ENCODE measurements around the gene GBA3.

GBA3 gene

DNA sequence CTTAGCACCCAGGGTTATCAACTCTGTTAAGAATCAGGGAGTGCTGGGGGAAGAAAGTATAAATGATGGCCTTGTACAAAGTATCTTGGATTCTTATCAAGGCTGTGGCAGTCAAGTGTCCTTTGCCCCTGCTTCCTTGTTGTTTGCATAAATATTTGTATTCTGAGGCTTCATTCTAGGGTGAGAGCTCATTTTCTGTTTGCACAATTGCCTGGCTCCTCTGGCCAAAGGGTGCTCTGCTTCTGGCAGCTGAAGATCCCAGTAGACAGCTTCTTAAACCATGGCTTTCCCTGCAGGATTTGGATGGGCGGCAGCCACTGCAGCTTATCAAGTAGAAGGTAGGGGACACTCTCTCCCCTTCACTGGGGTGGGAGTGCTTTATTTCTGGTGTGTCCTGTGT is at the start of gene GBA3:
Gene GBA3 (plus strand): TSS at position 202 of the 400 bp plus-strand sequence.
- DNase-seq, result no peak

DNA sequence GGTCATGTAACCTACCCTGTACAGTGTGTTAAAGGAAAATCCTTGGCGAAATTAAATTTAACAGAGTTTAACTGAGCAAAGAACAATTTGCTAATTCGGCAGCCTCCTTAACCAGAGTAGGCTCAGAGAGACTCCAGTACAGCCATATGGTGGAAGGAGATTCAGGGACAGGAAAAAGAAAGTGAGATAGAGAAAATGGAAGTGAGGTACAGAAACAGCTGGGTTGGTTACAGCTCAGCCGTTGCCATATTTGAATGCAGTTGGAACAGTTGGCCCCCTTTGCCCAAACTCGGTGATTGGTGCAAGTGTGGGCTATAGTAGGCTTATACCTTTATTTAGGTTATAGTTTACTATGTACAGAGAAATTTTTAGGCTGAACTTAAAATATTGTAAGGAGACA is 48.8 kb upstream of the GBA3 start:
- DNase-seq, result no peak

DNA sequence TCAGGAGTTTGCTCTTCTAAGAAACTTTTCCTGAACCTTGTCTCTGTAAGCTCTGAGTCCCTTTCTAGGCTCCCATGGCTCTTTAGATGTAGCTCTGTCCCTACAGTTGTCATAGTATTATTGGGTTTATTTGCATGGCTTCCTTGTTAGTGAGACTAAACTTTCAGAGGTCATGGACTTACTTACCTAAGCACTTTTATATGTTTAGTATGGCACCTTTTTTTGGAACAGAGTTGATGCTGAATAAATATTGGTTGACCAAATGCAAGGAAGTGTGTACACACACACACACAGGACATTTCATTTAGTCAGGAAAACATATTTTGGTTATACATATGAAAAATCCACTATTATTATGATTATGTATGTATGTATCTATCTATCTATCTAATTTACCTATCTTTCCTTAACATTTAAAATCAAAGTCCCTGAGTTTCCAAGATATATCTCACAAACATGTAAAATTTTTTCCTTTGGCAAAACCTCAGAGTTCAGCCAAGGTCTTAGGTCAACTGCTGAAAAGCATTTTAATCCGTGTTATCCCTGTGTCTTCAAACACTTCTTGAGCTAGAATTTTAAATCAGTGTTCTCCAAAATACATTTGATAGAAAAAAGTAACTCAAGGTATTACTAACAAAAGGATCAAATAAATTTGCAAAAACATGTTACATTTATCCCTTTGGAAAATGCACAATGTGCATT is 47.1 kb upstream of the GBA3 start:
- DNase-seq, result no peak

DNA sequence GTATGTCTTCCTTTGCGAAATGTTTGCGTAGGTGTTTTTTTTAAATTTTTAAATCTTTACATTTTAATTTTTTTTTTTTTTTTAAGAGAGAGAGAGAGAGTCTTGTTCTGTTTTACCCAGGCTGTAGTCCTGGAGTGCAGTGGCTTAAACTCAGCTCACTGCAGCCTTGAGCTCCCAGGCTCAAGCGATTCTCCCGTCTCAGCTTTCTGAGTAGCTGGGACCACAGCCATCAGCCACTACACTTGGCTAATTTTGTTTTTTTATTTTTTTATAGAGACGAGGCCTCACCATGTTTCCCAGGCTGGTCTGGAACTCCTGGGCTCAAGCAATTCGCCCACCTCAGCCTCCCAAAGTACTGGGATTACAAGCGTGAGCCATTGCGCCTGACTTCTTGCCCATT is 43.7 kb upstream of the GBA3 start:
- DNase-seq, result no peak

DNA sequence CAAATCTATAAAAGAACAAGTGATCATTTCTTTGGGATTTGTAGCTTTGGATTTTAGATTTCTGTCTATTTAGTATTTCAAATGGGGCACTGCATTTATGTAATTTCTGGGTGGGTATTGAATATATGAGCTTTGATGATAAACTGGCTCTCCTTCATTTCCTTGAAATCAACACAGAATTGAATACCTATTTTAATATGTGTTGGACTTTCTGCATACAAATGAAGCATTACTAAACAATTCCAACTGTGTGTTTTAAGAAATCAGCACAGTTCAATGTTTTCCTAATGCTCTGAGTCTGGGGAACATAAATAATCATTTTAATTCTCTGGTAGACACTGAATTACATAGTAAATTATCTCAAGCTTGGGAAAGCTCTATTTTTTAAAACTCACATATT is 42.0 kb upstream of the GBA3 start:
- no peak for DNase-seq

DNA sequence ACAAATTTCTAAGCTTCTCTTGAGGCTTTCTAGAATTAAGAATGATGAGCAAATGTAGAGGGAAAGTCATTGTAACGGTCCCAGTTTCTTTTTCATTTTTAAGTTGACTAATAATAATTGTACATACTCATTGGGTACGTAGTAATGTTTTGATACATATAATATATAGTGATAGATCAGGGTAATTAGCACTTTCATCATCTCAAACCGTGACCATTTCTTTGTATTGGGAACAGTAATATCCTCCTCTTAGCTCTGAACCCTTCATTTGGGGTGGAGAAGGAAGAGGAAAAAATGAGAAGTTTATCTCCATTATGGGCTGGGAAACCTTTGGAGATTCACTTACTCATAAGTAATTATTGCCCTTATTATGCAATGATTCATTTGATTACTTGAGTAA is 39.0 kb upstream of the GBA3 start:
- DNase-seq, result no peak

DNA sequence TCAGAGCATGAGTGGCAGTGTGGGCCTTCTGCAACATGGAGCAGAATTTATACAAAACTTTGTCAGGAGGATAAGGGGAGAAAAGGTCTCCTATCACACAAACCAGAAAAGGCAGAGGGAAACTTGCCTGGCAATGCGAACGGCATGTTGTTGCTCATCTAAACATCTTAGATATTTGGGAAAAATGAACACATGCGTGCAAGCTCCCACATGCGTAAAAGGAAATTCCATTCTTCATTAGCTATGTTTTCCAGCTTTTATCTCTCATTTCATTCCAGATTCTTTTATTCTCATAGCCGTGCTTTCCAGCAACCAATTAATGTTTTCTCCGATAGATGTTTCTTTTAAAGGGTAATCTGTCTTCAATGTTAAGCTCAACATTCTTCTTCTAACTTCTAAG is 31.3 kb upstream of the GBA3 start:
- DNase-seq, result no peak

DNA sequence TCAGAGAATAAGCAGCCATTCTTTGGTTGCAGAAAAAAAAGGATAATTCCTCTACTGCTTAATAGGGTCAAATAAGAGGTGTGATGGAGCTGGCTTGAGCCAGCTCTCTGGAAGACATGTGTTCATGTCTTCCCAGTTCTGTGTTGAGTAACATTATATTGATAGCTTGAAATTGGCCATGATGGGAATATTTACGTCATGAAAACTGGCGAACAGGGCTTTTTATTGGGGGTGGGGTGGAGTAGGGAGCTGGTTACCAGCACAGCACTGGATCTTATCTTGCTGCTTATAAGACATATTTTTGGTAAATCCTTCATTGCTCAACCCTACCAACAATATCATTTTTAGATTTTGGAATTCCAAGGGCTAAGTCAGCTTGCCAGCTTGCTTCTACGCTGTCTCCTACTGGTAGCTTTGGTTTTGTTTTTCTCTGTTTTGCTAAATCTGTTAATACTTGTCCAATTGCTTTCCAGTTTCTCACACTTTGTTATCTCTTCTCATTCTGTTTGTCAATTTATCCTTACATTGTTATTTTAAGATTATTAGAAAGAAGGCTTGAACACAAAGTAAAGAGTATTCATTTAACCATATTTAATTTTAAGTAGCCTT is 25.3 kb upstream of the GBA3 start:
- DNase-seq, result no peak

DNA sequence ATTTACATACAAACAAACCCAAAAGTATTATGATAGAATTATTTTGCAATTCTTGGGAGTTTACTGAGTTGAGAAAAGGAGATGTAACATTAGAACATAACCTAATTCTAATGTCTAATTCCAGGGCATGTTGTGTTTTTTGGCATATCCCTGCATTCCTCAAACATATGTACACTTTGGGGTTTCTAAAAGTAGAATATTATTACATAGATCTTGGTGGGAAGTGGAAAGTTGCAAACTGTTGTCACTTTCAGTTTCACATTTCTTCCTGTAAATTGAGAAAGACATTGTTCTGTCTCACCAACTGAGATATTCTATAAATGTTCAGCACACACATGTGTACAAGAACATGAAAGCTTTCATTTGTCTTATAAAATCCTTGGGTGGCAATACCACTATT is 24.4 kb upstream of the GBA3 start:
- no peak for DNase-seq

DNA sequence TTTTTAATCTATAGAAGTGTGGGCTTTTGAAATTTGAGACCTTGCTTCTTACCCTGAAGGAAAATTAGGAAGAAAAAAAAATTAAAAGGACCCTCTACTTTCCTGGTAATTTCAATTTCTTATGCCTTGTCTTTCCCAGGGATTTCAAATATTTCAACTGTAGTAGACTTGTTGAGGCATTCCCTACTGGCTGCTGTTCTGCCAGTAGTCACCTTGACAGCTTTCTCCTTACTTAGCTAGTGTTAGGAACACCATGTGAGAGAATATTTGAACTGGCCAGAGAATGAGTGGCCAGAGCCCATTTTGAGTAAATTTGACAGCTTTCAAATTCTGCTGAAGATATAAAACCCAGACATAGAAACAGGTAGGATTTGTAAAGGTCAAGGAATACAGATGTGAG is 24.0 kb upstream of the GBA3 start:
- DNase-seq, result no peak

DNA sequence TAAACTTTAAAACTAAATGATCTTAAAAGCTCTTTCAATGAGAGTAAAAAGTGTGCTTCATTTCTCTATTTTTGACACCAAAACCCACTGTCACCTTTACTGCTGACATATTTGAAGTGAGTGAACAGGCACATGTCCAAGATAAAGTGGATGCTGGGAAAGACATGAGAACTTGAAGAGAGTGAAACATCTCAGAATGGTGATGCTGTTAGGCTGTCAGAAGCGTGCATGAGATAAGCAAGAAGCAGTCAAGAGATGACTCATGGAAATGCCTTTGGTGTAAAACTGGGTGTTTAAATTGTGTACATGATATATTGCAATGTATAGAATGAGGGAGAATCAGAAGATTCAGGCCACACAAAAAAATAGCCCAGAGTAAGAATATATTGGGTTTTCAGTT is 21.8 kb upstream of the GBA3 start:
- DNase-seq, result no peak

DNA sequence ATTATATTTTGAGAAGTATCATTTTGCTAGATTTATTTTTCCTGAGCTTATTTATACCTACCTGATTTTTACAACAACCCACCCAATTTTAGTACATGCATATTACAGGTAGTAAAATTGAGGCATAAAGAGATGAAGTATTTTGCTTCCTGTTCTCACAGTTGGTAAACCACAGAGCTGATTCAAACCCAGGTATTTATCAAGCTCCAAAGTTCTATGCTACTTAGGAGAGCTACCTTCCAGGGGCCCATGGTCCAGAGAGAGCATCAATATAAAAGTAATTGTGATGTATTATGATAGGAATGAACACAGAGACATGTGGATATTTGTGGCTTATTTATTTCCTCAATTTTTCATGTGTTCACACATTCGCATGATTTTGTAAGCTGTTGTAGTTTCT is 20.2 kb upstream of the GBA3 start:
- no peak for DNase-seq

DNA sequence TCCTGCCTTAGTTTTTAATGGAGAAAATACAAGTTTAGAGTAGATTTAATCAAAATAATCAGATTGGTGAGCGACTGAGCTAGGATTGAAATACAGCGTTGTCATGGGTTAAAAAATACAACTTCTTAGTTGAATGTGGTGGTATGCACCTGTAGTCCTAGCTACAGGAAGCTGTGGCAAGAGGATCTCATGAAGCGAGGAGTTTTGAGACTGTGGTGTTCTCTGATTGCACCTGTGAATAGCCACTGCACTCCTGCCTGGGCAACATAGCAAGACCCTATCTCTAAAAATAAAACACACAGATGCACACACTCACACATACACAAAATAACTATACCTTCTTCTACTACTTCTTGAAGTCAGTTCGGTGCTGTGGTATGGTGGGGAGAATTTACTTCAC is 19.8 kb upstream of the GBA3 start:
- DNase-seq, result no peak

DNA sequence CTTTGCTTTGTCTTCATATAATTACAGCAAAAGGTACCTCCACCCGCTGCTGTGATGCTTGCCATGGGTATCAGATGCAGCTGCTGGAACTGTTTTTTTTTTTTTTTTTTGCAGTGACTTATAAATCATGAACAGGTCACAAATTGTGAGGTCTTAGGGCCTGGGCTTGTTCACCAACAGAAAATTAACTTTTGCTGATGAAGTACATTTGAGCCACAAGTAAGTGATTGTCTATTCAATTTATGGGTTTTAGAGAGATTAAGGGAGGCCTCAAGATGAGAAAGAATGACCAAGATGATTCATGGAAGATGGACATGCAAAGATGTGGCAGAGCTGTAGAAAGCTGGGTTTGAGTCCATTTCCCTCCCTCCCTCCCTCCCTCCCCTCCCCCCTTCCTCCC is 18.0 kb upstream of the GBA3 start:
- DNase-seq, result no peak

DNA sequence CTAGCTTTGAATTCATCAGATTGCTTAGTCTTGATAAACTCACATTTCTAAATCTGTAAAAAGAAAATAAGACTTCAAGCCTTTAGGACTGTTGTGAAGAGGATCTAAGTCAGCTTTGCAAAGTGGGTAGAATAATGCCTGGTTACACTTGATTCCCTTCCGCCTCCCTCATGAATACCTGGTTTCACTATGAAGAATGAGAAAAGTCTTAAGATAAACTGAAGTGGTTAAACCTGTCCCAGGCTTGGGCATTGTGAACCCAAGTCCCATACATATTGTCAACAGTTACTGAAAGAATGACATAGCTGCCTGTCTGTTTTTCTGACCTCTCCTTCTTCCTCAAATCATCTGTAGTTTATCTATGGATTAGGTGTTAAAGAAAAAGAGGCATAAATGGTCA is 16.7 kb upstream of the GBA3 start:
- no peak for DNase-seq

DNA sequence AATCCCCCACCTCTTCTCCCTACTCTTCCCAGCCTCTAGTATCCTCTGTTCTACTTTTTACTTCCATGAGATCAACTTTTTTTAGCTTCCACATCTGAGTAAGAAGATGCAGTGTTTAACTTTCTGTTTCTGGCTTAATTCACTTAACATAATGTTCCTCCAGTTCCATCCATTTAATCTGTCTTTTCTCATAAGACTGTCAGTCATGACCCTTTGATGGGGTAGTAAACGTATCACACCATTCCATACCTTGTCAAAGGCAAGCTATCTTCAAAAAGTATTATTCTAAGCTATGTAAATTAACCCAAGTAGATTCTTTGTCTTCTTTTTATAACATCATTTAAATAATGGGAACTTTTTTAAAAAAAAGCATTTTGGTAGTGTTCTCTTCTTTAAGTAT is 15.0 kb upstream of the GBA3 start:
- no peak for DNase-seq

DNA sequence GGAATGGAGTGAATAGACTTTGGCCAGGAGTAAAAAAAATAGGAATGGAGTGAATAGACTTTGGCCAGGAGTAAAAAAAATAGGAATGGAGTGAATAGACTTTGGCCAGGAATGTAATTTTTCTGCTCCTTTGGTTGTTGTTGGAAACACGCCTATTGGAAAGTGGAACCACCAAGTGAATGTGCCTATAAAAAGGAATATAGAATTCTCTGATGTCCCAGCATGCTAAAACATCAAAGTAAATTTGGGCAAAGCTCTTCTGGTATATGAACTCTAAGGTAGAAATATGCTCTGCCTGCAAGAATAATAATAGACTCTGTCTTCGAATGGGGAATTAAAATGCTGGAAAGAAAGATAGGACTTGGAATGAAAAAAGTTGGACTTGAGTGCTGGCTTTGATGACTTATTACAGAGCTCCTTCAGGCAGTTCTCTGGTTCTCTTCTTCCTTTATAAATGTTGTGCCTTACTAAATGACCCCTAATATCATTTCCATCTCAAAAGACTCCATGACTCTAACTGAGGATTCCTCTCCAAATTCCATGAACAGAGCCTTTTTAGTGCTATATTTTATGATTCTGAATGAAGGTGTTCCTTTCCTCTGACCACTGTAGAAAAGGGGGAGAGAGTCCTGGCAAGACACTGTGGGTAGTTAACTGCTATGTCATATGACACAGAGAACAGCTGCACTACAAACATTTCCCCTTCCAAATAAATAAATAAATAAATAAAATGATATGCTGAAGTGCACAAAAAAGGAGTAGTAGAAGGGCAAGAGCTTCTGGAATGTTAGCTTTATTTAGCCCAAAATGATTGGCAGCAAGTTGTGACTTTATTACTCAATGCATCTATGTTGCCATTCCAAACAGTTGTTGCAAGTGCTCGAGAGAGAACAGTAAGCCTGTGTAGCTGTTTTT is 13.5 kb upstream of the GBA3 start:
- no peak for DNase-seq

DNA sequence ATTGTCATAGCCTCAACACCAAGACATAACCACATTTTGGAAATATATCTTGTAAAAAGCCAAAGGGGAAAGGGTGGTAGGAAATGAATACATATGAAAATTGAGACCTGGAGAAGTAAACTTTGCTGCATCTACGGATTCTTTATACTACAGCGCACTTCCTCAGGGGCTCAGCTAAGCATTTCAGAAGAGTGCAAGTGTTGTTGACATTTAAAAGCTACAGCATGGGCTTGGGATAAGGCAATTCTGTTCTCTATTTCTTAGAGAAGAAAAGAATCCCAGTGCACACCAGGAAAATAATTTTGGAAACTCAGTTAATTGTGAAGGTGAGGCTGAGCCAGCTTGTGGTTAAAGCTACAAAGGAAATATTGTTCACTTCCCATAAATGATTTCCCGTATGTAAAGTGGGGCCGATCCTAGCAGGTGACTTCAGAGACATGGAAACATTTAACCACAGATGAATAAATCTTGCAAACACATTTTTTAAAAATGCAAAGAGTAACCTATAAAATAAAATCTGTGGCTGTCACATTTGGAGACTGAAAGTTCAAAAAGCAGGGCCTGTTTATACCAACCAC is 12.6 kb upstream of the GBA3 start:
- DNase-seq, result no peak

DNA sequence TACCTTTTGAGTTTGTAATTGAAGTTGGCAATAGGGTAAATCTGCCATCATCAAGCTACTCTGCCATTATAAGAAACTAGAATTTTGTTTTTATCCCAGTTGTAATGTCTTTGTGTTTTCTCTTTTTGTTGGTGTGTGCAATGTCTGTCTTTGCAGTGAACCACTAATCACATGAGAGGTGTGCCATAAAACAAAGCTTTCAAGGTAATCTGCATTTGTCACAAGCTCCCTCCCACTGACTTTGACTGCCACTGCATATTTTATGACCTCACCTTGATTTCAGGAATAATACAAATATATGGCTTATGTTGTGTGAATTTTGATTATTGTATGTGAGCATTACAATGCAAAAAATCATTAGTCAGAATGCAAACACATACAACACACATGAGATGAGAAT is 9.0 kb upstream of the GBA3 start:
- no peak for DNase-seq

DNA sequence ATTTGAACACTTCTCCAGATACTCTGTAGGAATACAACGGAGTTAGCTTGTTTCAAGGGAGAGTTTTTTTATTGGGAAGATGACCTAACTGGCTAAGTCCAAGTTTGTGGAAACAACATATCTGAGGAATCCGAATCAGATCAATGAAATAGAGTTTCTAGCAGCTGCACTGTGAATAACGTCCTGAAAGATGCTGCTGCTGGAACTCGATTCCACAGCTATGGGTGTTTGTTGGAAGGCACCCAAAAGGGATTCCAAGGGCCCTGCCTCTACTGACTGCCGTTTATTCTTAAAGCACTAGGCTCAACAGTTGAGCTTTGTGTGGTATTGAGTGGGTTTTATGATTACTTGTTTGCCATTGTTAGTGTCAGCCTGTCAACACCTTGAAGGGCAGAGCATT is 6.6 kb upstream of the GBA3 start:
- DNase-seq, result no peak

DNA sequence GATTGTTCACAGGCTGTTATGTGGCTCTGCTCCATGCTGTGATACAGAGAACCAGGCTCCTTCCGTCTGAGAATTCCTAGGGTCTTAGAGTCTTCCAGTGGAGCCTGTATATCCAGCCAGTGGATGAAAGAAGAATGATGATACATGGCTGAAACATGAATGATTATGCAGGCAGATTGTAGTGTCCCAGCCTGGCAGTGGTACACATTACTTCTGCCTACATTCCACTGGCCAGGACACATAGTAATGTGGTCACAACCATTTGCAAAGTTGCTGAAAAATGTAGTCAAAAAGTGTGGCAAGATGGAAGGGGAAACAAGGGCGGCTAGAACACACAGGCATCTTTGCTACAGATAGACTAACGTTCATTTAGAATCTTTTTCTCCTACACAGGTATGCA is 4.5 kb upstream of the GBA3 start:
- DNase-seq, result no peak

DNA sequence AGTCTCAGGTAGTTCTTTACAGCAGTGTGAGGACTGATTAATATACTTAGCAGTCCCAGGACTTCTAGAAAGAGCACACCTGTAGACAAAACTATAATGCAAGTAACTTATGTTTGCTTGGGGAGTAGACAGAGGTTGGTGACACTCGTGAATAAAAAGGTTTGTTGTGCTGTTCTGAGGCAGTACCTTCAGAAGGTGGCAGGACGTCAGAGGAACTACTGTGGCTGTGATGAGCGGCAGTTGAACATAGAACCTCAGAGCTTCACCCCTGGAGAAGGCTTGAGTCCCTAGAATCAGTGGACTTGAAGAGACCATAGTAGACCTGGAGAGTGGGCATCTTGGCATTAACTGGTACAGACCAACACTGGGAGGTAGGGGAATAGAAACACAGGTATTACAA is 3.3 kb upstream of the GBA3 start:
- DNase-seq, result no peak

DNA sequence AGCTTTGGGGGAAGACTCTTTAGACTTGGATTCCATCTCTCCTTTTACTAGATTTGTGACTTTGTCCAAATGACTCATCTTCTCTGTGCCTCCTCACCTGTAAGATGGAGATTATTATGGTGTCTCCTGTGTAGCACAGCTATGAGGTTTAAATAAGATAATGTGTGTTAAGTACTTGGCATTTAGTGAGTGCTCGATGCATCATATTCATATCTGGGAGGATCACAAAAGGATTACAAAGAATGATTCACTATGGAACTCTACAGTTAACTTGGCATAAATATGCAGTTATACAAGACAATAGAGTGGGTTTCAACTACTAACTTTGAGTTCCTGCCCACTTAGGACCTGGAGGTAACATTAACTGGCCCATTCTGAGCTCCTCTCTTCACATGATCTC is 2.3 kb downstream of the GBA3 start:
- DNase-seq, result no peak

DNA sequence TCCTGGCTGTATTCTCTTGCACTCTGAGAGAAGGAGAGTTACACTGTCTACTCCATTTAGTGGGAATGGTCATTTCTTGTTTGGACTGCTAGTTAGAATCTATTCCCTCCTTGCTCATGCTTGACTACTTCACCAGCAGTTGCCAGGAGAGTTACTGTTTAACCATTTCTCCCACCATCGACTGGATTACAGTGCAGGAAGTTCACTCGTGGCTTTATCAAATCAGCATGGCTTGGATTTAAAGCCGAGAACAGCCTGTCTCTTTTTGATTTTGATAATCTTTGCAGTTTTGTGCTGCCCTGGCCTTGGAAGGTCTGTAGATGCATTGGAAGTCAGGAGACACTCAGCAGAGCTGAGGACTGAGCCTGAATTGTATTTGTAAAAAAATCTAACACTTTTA is 3.2 kb downstream of the GBA3 start:
- no peak for DNase-seq
